ENCODE data around the gene PARPBP. TPM values are rescaled to one million over a fixed set of nuclear protein-coding genes. Genes with fewer than 3 reads are reported as not detected.

Gene PARPBP
- total and polyA plus RNA-seq, 2 experiments from 2014 or later = 37.3 to 44.8 TPM

- Histone ChIP-seq H3K36me3 (ENCODE audit: insufficient read depth) (no peaks in the 10 kb centered on the region), H3F3A (replicated peaks; ENCODE audit: low read depth) (no peaks in the 10 kb centered on the region), H3K79me2 (replicated peaks; ENCODE audit: insufficient read depth) (no peaks in the 10 kb centered on the region), H2AFZ (no peak overlapping the region), H3K9me2 (ENCODE audit: insufficient read depth) (no peaks in the 10 kb centered on the region), H3K4me1 (ENCODE audit: insufficient read depth) (no peaks in the 10 kb centered on the region), H3K4me3 (no peak overlapping the region), H4K20me1 (replicated peaks; ENCODE audit: insufficient read depth) (no peaks in the 10 kb centered on the region), H3K4me2 (no peak overlapping the region), H3K27me3 (ENCODE audit: insufficient read depth) (no peaks in the 10 kb centered on the region), H3K27ac (ENCODE audit: low read depth) (no peak overlapping the region)
- H3K36me3 Mint-ChIP-seq (ENCODE audit: low read depth) = peaks cover 34% of the 10 kb centered on the region
- peaks cover 7% of the 10 kb centered on the region for H3K9me3 Mint-ChIP-seq
- peaks cover 7% of the 10 kb centered on the region for H3K27me3 Mint-ChIP-seq (ENCODE audit: insufficient read depth, low read depth, poor library complexity)
- no peak overlapping the region for H3K27ac Mint-ChIP-seq
- no peak overlapping the region for H3K4me3 Mint-ChIP-seq
- DNase-seq (ENCODE audit: low spot score) = no peak
- TF ChIP-seq NANOG (IDR thresholded peaks at IDR 0.05; ENCODE audit: borderline replicate concordance) = no peak
- no peak for TF ChIP-seq EZH2 (IDR thresholded peaks at IDR 0.05; ENCODE audit: low read depth, unreplicated experiment)
- TF ChIP-seq POLR2AphosphoS5 (IDR thresholded peaks at IDR 0.05; ENCODE audit: low read depth) = no peak
- TF ChIP-seq CTCF (conservative IDR thresholded peaks at IDR 0.05; ENCODE audit: low read depth in 2 of 2) = no peak
- no peak for TF ChIP-seq ZNF462 (CRISPR knock-in tag; IDR thresholded peaks at IDR 0.05)
- no peak for TF ChIP-seq EZH2phosphoT487 (IDR thresholded peaks at IDR 0.05; ENCODE audit: unreplicated experiment)
- no peak for TF ChIP-seq CREB1 (CRISPR knock-in tag; IDR thresholded peaks at IDR 0.05; ENCODE audit: low read depth)
- no peak for TF ChIP-seq JUNB (IDR thresholded peaks at IDR 0.05; ENCODE audit: unreplicated experiment)
- TF ChIP-seq ZNF331 (CRISPR knock-in tag; IDR thresholded peaks at IDR 0.05; ENCODE audit: low read depth) = no peak
- no peak for TF ChIP-seq ZNF114 (CRISPR knock-in tag; IDR thresholded peaks at IDR 0.05)
- no peak for TF ChIP-seq STAT1 (IDR thresholded peaks at IDR 0.05; ENCODE audit: unreplicated experiment)
- TF ChIP-seq REST (IDR thresholded peaks at IDR 0.05; ENCODE audit: unreplicated experiment) = no peak
- TF ChIP-seq ETS1 (IDR thresholded peaks at IDR 0.05) = no peak
- ATAC-seq = no peak
- H3K4me1 Mint-ChIP-seq = no peaks in the 10 kb centered on the region
Observed at GRCh38 chr12:102201436-102202061, 81.6 kb downstream of the PARPBP start.

Measured in GM23338 (cell line).